Measurements from ENCODE around the gene UQCC5. TPM values are rescaled to one million over a fixed set of nuclear protein-coding genes. Genes with fewer than 3 reads are reported as not detected.

UQCC5 gene, protein sequence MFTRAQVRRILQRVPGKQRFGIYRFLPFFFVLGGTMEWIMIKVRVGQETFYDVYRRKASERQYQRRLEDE
- total RNA-seq = 0.79 and 5.6 TPM in 2 replicates

- peak within 1 kb of the TSS; percentile 89 for H3K4me3 ChIP-seq (ENCODE audit: low read depth, low read length)
- peaks cover 5% of the 10 kb centered on the region for H3K36me3 ChIP-seq (ENCODE audit: control insufficient read depth, insufficient read depth, low read length)
- TF ChIP-seq CTCF (IDR thresholded peaks at IDR 0.05; ENCODE audit: insufficient read depth, low read length, severe bottlenecking) = peak; percentile 13
- no peak for FAIRE-seq
- H3K27me3 ChIP-seq (ENCODE audit: control insufficient read depth, insufficient read depth, low read length) = no peaks in the 10 kb centered on the region
- peak; percentile 95 for DNase-seq (ENCODE audit: low read depth)
These were observed at the start of gene UQCC5 for GRCh38 chr3:52536369-52537164. Gene UQCC5 (plus strand): TSS chr3:52536605. CDS start chr3:52536756, 151 bp downstream.

DNA sequence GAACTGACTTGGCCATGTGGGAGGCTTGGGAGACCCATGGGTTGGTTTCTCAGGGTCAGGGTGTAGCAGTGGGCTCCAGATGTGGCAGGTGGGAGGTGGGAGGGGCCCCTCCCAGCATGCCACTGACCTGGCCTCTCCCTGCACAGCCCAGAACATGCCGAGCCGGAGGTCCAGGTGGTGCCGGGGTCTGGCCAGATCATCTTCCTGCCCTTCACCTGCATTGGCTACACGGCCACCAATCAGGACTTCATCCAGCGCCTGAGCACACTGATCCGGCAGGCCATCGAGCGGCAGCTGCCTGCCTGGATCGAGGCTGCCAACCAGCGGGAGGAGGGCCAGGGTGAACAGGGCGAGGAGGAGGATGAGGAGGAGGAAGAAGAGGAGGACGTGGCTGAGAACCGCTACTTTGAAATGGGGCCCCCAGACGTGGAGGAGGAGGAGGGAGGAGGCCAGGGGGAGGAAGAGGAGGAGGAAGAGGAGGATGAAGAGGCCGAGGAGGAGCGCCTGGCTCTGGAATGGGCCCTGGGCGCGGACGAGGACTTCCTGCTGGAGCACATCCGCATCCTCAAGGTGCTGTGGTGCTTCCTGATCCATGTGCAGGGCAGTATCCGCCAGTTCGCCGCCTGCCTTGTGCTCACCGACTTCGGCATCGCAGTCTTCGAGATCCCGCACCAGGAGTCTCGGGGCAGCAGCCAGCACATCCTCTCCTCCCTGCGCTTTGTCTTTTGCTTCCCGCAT lies 49.2 kb upstream of the UQCC5 start:
- DNase-seq (ENCODE audit: low read depth) (no peak), FAIRE-seq (no peak)
- no peak for TF ChIP-seq CTCF (IDR thresholded peaks at IDR 0.05; ENCODE audit: insufficient read depth, low read length, severe bottlenecking)
- Histone ChIP-seq H3K36me3 (ENCODE audit: control insufficient read depth, insufficient read depth, low read length) (peaks cover 46% of the 10 kb centered on the region), H3K4me3 (ENCODE audit: low read depth, low read length) (no peak overlapping the region), H3K27me3 (ENCODE audit: control insufficient read depth, insufficient read depth, low read length) (no peaks in the 10 kb centered on the region)

GRCh38 chr3:52487788-52488691 lies 48.4 kb upstream of the UQCC5 start:
- TF ChIP-seq CTCF (IDR thresholded peaks at IDR 0.05; ENCODE audit: insufficient read depth, low read length, severe bottlenecking) = no peak
- no peak for FAIRE-seq
- H3K27me3 ChIP-seq (ENCODE audit: control insufficient read depth, insufficient read depth, low read length) = no peaks in the 10 kb centered on the region
- no peak for DNase-seq (ENCODE audit: low read depth)
- no peak overlapping the region for H3K4me3 ChIP-seq (ENCODE audit: low read depth, low read length)
- peaks cover 48% of the 10 kb centered on the region for H3K36me3 ChIP-seq (ENCODE audit: control insufficient read depth, insufficient read depth, low read length)

- H3K4me3 ChIP-seq (ENCODE audit: low read depth, low read length) = no peak overlapping the region
- no peak for TF ChIP-seq CTCF (IDR thresholded peaks at IDR 0.05; ENCODE audit: insufficient read depth, low read length, severe bottlenecking)
- no peak for FAIRE-seq
- H3K27me3 ChIP-seq (ENCODE audit: control insufficient read depth, insufficient read depth, low read length) = no peaks in the 10 kb centered on the region
- peaks cover 48% of the 10 kb centered on the region for H3K36me3 ChIP-seq (ENCODE audit: control insufficient read depth, insufficient read depth, low read length)
- no peak for DNase-seq (ENCODE audit: low read depth)
These were observed 47.7 kb upstream of the UQCC5 start for GRCh38 chr3:52488746-52489145.

DNA sequence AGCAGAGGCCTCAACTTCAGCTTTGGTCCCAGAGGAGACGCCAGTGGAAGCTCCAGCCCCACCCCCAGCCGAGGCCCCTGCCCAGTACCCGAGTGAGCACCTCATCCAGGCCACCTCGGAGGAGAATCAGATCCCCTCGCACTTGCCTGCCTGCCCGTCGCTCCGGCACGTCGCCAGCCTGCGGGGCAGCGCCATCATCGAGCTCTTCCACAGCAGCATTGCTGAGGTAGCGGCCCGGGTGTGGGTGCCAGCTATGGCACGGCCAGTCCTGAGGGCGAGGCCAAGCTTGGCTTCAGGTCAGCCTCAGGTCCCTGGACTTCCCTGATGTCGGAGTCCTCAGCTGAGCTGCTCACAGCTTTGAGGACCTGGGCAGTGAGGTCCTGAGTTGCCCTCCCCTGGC lies 47.0 kb upstream of the UQCC5 start:
- TF ChIP-seq CTCF (IDR thresholded peaks at IDR 0.05; ENCODE audit: insufficient read depth, low read length, severe bottlenecking) = no peak
- Histone ChIP-seq H3K4me3 (ENCODE audit: low read depth, low read length) (no peak overlapping the region), H3K27me3 (ENCODE audit: control insufficient read depth, insufficient read depth, low read length) (no peaks in the 10 kb centered on the region), H3K36me3 (ENCODE audit: control insufficient read depth, insufficient read depth, low read length) (peaks cover 48% of the 10 kb centered on the region)
- no peak for FAIRE-seq
- DNase-seq (ENCODE audit: low read depth) = no peak
